K562 (cell line): ENCODE measurements around the gene PRICKLE2. TPM values are rescaled to one million over a fixed set of nuclear protein-coding genes. Genes with fewer than 3 reads are reported as not detected.

ENCODE experiments used
- ATAC-seq: fragments of 200-7000 bp; cut with Tn5 transposase; 3 replicates; pipeline ENCODE4 v1.9.1; 2020; ENCODE audit warnings: moderate library complexity
- BruUV-seq: library from RNA; stranded (reverse); fragments of 400-500 nt; replicated peaks from 2 replicates; lab custom pipeline; 2021; lab: Mats Ljungman, UMichigan
- CTCF ChIA-PET: fragments of 300-600 bp; formaldehyde crosslinking; extraction: SDS; loops from one replicate; lab custom pipeline; 2021; ENCODE audit warnings: low intra/inter-chr PET ratio; lab: Yijun Ruan, JAX
- POLR2A ChIA-PET: fragments of 300-600, 350-650 bp; sonication (Branson Sonifier 250); formaldehyde crosslinking; extraction: SDS; loops from one replicate; lab custom pipeline; 2021; ENCODE audit warnings: antibody characterized with exemption, inconsistent platforms; lab: Yijun Ruan, JAX
- DNase-seq, 4 experiments: peaks; one replicate each; pipeline versions ENCODE4 v3.0.0 to v3.0.0-alpha.2; 2011 to 2018; ENCODE audit warnings: low spot score in 3 of 4, mixed read lengths in 3 of 4; ENCODE audit errors: extremely low read depth in 1 of 4
- FAIRE-seq: peaks from 2 replicates; lab custom pipeline; 2011; peaks lifted over from hg19 to GRCh38; lab: Jason Lieb, UNC
- H2AFZ ChIP-seq: 2 replicates; pipeline ENCODE4 v1.6.0; 2011; ENCODE audit warnings: low read depth, low read length, control low read depth, inconsistent platforms
- H3K27ac ChIP-seq: fragments of 200-600 bp; 3 replicates; pipeline ENCODE4 v1.8.0; 2011; ENCODE audit warnings: low read depth, mild to moderate bottlenecking, control low read depth, inconsistent platforms, low read length, moderate library complexity, mixed read lengths; ENCODE audit errors: extremely low read depth
- H3K27me3 ChIP-seq, 2 experiments: fragments of 300-600 bp in 1 of 2; 2 replicates in 1 of 2; 3 replicates in 1 of 2; pipeline versions ENCODE4 v1.6.0 to v1.8.0; 2011; ENCODE audit warnings: inconsistent platforms in 2 of 2, low read length in 2 of 2, mild to moderate bottlenecking in 1 of 2, mixed read lengths in 1 of 2, moderate library complexity in 1 of 2; ENCODE audit not compliant: control insufficient read depth in 2 of 2, insufficient read depth in 2 of 2
- H3K36me3 ChIP-seq: fragments of 300-600 bp; 3 replicates; pipeline ENCODE4 v1.8.0; 2011; ENCODE audit warnings: mild to moderate bottlenecking, low read length, inconsistent platforms; ENCODE audit not compliant: control insufficient read depth, insufficient read depth
- H3K4me1 ChIP-seq, 2 experiments: fragments of 200-600 bp in 1 of 2; replicated peaks in 1 of 2; 2 replicates in 1 of 2; 3 replicates in 1 of 2; pipeline versions ENCODE4 v1.5.1 to v1.8.0; 2011; ENCODE audit warnings: inconsistent platforms in 2 of 2, low read length in 2 of 2, mild to moderate bottlenecking in 1 of 2, mixed read lengths in 1 of 2, moderate library complexity in 1 of 2; ENCODE audit not compliant: control insufficient read depth in 2 of 2, insufficient read depth in 2 of 2
- H3K4me2 ChIP-seq: 2 replicates; pipeline ENCODE4 v1.6.1; 2011; ENCODE audit warnings: low read length, control low read depth, inconsistent platforms, mixed read lengths; ENCODE audit not compliant: insufficient read depth
- H3K4me3 ChIP-seq: fragments of 200-600 bp; sonication (generic), shearing (Covaris generic); 2 replicates; pipeline ENCODE4 v1.5.1; 2016; ENCODE audit warnings: control low read depth, inconsistent platforms
- H3K79me2 ChIP-seq: fragments of 200-600 bp; 3 replicates; pipeline ENCODE4 v1.8.0; 2011; ENCODE audit warnings: low read length, inconsistent platforms; ENCODE audit not compliant: control insufficient read depth, insufficient read depth
- H3K9ac ChIP-seq, 2 experiments: 2 replicates each; pipeline versions ENCODE4 v1.6.0 to v1.6.1; 2011; ENCODE audit warnings: low read depth in 2 of 2, low read length in 2 of 2, control low read depth in 1 of 2, inconsistent platforms in 1 of 2, mild to moderate bottlenecking in 1 of 2, mixed read lengths in 1 of 2; ENCODE audit not compliant: insufficient read depth in 1 of 2
- H3K9me1 ChIP-seq: one replicate; pipeline ENCODE4 v1.6.0; 2011; ENCODE audit warnings: inconsistent platforms, mild to moderate bottlenecking, low read length, moderate library complexity; ENCODE audit not compliant: control insufficient read depth, insufficient read depth
- H3K9me3 ChIP-seq: replicated peaks from 2 replicates; pipeline ENCODE4 v1.5.1; 2011; ENCODE audit warnings: low read depth, low read length, inconsistent platforms; ENCODE audit not compliant: control insufficient read depth, insufficient read depth
- H4K20me1 ChIP-seq: replicated peaks from 2 replicates; pipeline ENCODE4 v1.6.1; 2011; ENCODE audit warnings: low read length, inconsistent platforms, mixed read lengths; ENCODE audit not compliant: control insufficient read depth, insufficient read depth
- GATAD2B ChIP-seq: fragments of 450-650 bp; IDR thresholded peaks from 2 replicates; pipeline ENCODE4 v1.6.1; 2017; ENCODE audit warnings: mild to moderate bottlenecking, borderline replicate concordance
- ZNF696 ChIP-seq: fragments of 250-450 bp; sonication (Bioruptor Pico); conservative IDR thresholded peaks from 2 replicates; pipeline ENCODE4 v1.4.0; 2020; ENCODE audit warnings: mild to moderate bottlenecking, moderate library complexity
- WGBS: fragments of 100-300 bp; shearing (Covaris generic); methylation state at CpG from one replicate; pipeline ENCODE4 v1.1.6; 2016; ENCODE audit warnings: low coverage, mixed read lengths; ENCODE audit not compliant: insufficient coverage; ENCODE audit errors: missing lambda C conversion rate; 5-methylcytosine and 5-hydroxymethylcytosine counted together
- in situ Hi-C: fragments of 300-500 bp; cut with MboI; formaldehyde crosslinking; loops from 4 replicates; pipeline ENCODE4 v1.15.0; 2018; ENCODE audit warnings: inconsistent platforms, mixed read lengths
- intact Hi-C: fragments of 100-400 bp; cut with micrococcal nuclease; formaldehyde crosslinking; loops from 2 replicates; pipeline ENCODE4 v1.14.2; 2022
- polyA plus RNA-seq, 8 experiments: library from polyadenylated mRNA; depleted of rRNA in 4 of 8; stranded (reverse) in 5 of 8; unstranded in 3 of 8; fragments of >200 nt; fragmentation: Nextera tagmentation in 2 of 8; fragmentation: Illumina TruSeq in 1 of 8; extraction: Ambion mirVana in 2 of 8; extraction: Trizol in 1 of 8; gene quantifications; 2 replicates each; pipeline versions ENCODE4 v1.2.1 to v1.2.3, GENCODE V29; 2011 to 2014; ENCODE audit warnings: inconsistent platforms in 1 of 8, missing spikeins in 1 of 8
- total RNA-seq, 7 experiments: library from RNA; depleted of rRNA in 6 of 7; stranded (reverse); fragments of >200 nt in 6 of 7; fragmentation: Illumina TruSeq in 2 of 7; extraction: Trizol in 2 of 7; gene quantifications; 2 replicates each; pipeline versions ENCODE4 v1.2.1 to v1.2.3, GENCODE V29; 2011 to 2021; ENCODE audit warnings: low replicate concordance in 1 of 7
- TF ChIP-seq, protein P1 (sequence below): fragments of 450-650 bp; IDR thresholded peaks from 2 replicates; pipeline ENCODE4 v1.6.1; 2017; ENCODE audit warnings: antibody characterized with exemption
- TF ChIP-seq, protein P2 (sequence below): fragments of 250-450 bp; sonication (Bioruptor Pico); IDR thresholded peaks from 2 replicates; pipeline ENCODE4 v1.4.0; 2020

Gene PRICKLE2
- total and polyA plus RNA-seq, 9 of the 15 experiments (the other 6 are each of a cell fraction or from before 2014, with no cell fraction given) = 0.07 to 0.09 TPM; not detected in 7

DNA sequence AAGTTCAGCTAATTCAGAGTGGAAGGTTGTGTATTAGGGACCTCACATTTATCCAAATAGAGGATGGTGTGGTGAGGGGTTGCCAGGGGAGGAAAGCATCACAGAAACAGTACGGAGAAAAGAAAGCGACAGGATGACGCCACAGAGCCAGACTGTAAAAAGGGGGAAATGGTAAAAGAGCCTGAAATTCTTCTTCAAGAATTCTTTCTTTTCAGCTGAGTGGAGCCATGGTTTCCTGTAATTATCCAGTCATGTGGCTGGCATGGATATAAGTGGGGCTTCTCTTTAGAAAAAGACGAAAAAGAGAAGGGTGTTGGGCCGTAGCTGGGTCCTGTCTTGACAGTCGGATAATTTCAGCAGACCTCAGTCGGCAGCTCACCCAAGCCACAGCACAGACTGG is 177.5 kb downstream of the PRICKLE2 start:
- POLR2A ChIA-PET = no interaction called here
- no peaks in the 10 kb centered on the region for H3K79me2 ChIP-seq
- WGBS = 3% methylated on average over 6 of the region's 7 CpGs
- no peak overlapping the region for H3K9ac ChIP-seq
- in situ Hi-C loops = no loop called here
- H3K27ac ChIP-seq = no peak overlapping the region
- H3K9me3 ChIP-seq = no peaks in the 10 kb centered on the region
- no peak for ATAC-seq
- no peaks in the 10 kb centered on the region for H4K20me1 ChIP-seq
- H3K4me2 ChIP-seq = no peak overlapping the region
- no peak overlapping the region for H2AFZ ChIP-seq
- H3K27me3 ChIP-seq = no peaks in the 10 kb centered on the region; a peak in 1 of 5 replicates
- H3K36me3 ChIP-seq = no peaks in the 10 kb centered on the region
- intact Hi-C loops = no loop called here
- TF ChIP-seq, protein P1, sequence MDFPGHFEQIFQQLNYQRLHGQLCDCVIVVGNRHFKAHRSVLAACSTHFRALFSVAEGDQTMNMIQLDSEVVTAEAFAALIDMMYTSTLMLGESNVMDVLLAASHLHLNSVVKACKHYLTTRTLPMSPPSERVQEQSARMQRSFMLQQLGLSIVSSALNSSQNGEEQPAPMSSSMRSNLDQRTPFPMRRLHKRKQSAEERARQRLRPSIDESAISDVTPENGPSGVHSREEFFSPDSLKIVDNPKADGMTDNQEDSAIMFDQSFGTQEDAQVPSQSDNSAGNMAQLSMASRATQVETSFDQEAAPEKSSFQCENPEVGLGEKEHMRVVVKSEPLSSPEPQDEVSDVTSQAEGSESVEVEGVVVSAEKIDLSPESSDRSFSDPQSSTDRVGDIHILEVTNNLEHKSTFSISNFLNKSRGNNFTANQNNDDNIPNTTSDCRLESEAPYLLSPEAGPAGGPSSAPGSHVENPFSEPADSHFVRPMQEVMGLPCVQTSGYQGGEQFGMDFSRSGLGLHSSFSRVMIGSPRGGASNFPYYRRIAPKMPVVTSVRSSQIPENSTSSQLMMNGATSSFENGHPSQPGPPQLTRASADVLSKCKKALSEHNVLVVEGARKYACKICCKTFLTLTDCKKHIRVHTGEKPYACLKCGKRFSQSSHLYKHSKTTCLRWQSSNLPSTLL = no peak
- TF ChIP-seq ZNF696 = no peak
- TF ChIP-seq GATAD2B = no peak
- TF ChIP-seq, protein P2, sequence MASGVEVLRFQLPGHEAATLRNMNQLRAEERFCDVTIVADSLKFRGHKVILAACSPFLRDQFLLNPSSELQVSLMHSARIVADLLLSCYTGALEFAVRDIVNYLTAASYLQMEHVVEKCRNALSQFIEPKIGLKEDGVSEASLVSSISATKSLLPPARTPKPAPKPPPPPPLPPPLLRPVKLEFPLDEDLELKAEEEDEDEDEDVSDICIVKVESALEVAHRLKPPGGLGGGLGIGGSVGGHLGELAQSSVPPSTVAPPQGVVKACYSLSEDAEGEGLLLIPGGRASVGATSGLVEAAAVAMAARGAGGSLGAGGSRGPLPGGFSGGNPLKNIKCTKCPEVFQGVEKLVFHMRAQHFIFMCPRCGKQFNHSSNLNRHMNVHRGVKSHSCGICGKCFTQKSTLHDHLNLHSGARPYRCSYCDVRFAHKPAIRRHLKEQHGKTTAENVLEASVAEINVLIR (CRISPR knock-in tag) = no peak
- no peak for FAIRE-seq
- no peak for DNase-seq
- H3K9me1 ChIP-seq = no peaks in the 10 kb centered on the region
- CTCF ChIA-PET = no interaction called here
- H3K4me1 ChIP-seq = no peaks in the 10 kb centered on the region; a peak in 1 of 5 replicates
- BruUV-seq = no TSS peak
- H3K4me3 ChIP-seq = no peak overlapping the region
